ENCODE data around the gene LACC1.

DNA sequence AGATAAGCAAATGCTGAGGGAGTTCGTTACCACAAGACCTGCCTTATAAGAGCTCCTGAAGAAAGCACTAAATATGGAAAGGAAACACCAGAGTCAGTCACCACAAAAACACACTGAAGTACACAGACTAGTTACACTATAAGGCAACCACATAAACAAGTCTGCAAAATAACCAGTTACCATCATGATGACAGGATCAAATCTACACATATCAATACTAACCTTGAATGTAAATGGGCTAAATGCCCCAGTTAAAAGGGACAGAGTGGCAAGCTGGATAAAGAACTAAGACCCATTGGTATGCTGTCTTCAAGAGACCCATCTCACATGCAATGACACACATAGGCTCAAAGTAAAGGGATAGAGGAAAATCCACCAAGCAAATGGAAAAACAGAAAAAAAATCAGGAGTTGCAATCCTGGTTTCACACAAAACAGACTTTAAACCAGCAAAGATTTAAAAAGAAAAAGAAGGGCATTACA lies 26.7 kb upstream of the LACC1 start:
- no peak for TF ChIP-seq CTCF (conservative IDR thresholded peaks at IDR 0.05; ENCODE audit: low read depth, low read length)
- TF ChIP-seq EZH2 (IDR thresholded peaks at IDR 0.05; ENCODE audit: borderline replicate concordance, low read depth, low read length, poor library complexity, severe bottlenecking), result no peak

Measured in A673 (cell line).